WTC11 (cell line): ENCODE results near the gene TRAF3IP3. TPM values are rescaled to one million over a fixed set of nuclear protein-coding genes. Genes with fewer than 3 reads are reported as not detected.

Experiments used
- ATAC-seq: fragments of 200-7000 bp; cut with Tn5 transposase; 2 replicates; pipeline ENCODE4 v1.10.0; 2021; ENCODE audit warnings: mild to moderate bottlenecking, moderate library complexity
- CTCF ChIA-PET: fragments of 300-600 bp; sonication (Branson Sonifier 250); formaldehyde crosslinking; loops from one replicate; lab custom pipeline; 2021; ENCODE audit warnings: antibody characterized with exemption; lab: Charles Lee
- POLR2A ChIA-PET: fragments of 350-600 bp; sonication (Branson Sonifier 250); formaldehyde crosslinking; loops from one replicate; lab custom pipeline; 2021; ENCODE audit warnings: antibody characterized with exemption; lab: Charles Lee
- DNase-seq: peaks from one replicate; pipeline ENCODE4 v3.0.0; 2021; ENCODE audit warnings: low spot score
- H3K27ac Mint-ChIP-seq: 2 replicates; pipeline ENCODE4 v1.8.0; 2021; ENCODE audit warnings: mixed read lengths
- H3K27me3 Mint-ChIP-seq: 2 replicates; pipeline ENCODE4 v1.8.0; 2021; ENCODE audit warnings: low read depth, mild to moderate bottlenecking, moderate library complexity, mixed read lengths
- H3K36me3 Mint-ChIP-seq: 2 replicates; pipeline ENCODE4 v1.8.0; 2021; ENCODE audit warnings: mixed read lengths
- H3K4me1 Mint-ChIP-seq: 2 replicates; pipeline ENCODE4 v1.8.0; 2022; ENCODE audit warnings: mixed read lengths
- H3K4me3 Mint-ChIP-seq: 2 replicates; pipeline ENCODE4 v1.8.0; 2021; ENCODE audit warnings: mild to moderate bottlenecking, moderate library complexity, mixed read lengths
- H3K9me3 Mint-ChIP-seq: 2 replicates; pipeline ENCODE4 v1.8.0; 2021; ENCODE audit warnings: mixed read lengths
- AFF4 ChIP-seq: sonication (generic); formaldehyde crosslinking; IDR thresholded peaks from 2 replicates; pipeline ENCODE4 v1.8.1; 2023; ENCODE audit warnings: mild to moderate bottlenecking, missing genetic modification reagents, borderline replicate concordance
- ATF1 ChIP-seq: sonication (generic); formaldehyde crosslinking; IDR thresholded peaks from 2 replicates; pipeline ENCODE4 v1.8.1; 2023; ENCODE audit warnings: mild to moderate bottlenecking, moderate library complexity, missing genetic modification reagents
- CREB1 ChIP-seq: sonication (generic); formaldehyde crosslinking; IDR thresholded peaks from 2 replicates; pipeline ENCODE4 v1.8.0; 2023; ENCODE audit warnings: mild to moderate bottlenecking, missing genetic modification reagents
- ETV6 ChIP-seq: sonication (generic); formaldehyde crosslinking; IDR thresholded peaks from 2 replicates; pipeline ENCODE4 v1.8.1; 2022; ENCODE audit warnings: mild to moderate bottlenecking, missing genetic modification reagents
- GTF2I ChIP-seq: fragments of 250-450 bp; sonication (Bioruptor Pico); conservative IDR thresholded peaks from 2 replicates; pipeline ENCODE4 v1.4.0; 2021; ENCODE audit warnings: mild to moderate bottlenecking
- IRF1 ChIP-seq: sonication (generic); formaldehyde crosslinking; IDR thresholded peaks from 2 replicates; pipeline ENCODE4 v1.8.0; 2023; ENCODE audit warnings: missing genetic modification reagents
- MYBL2 ChIP-seq: sonication (generic); formaldehyde crosslinking; IDR thresholded peaks from 2 replicates; pipeline ENCODE4 v1.8.1; 2023; ENCODE audit warnings: mild to moderate bottlenecking, moderate library complexity, missing genetic modification reagents
- NR2C2 ChIP-seq: sonication (generic); formaldehyde crosslinking; IDR thresholded peaks from 2 replicates; pipeline ENCODE4 v1.8.0; 2022; ENCODE audit warnings: mild to moderate bottlenecking, missing genetic modification reagents
- PRDM15 ChIP-seq: sonication (generic); formaldehyde crosslinking; IDR thresholded peaks from 2 replicates; pipeline ENCODE4 v1.8.0; 2022; ENCODE audit warnings: missing genetic modification reagents
- PRRX2 ChIP-seq: fragments of 250-450 bp; sonication (Bioruptor Pico); IDR thresholded peaks from 2 replicates; pipeline ENCODE4 v1.8.0; 2021; ENCODE audit warnings: mild to moderate bottlenecking
- ZNF219 ChIP-seq: sonication (generic); formaldehyde crosslinking; IDR thresholded peaks from 2 replicates; pipeline ENCODE4 v1.8.0; 2023; ENCODE audit warnings: missing genetic modification reagents, mild to moderate bottlenecking, borderline replicate concordance
- ZNF232 ChIP-seq: sonication (generic); formaldehyde crosslinking; IDR thresholded peaks from 2 replicates; pipeline ENCODE4 v1.8.0; 2022; ENCODE audit warnings: mild to moderate bottlenecking, missing genetic modification reagents
- ZNF396 ChIP-seq: fragments of 250-450 bp; sonication (Bioruptor Pico); IDR thresholded peaks from 2 replicates; pipeline ENCODE4 v1.8.0; 2021; ENCODE audit warnings: mild to moderate bottlenecking, moderate library complexity, borderline replicate concordance
- total RNA-seq: library from RNA; stranded (reverse); gene quantifications from 3 replicates; pipeline ENCODE4 v1.2.3, GENCODE V29; 2021
- TF ChIP-seq, protein P1 (sequence below): sonication (generic); formaldehyde crosslinking; IDR thresholded peaks from 2 replicates; pipeline ENCODE4 v1.8.0; 2022; ENCODE audit warnings: mild to moderate bottlenecking, missing genetic modification reagents
- TF ChIP-seq, protein P2 (sequence below): sonication (generic); formaldehyde crosslinking; IDR thresholded peaks from 2 replicates; pipeline ENCODE4 v1.8.0; 2022; ENCODE audit warnings: mild to moderate bottlenecking, missing genetic modification reagents
- TF ChIP-seq, protein P3 (sequence below): fragments of 200-600 bp; IDR thresholded peaks from 2 replicates; pipeline ENCODE4 v1.8.0; 2022; ENCODE audit warnings: antibody characterized with exemption
- TF ChIP-seq, protein P4 (sequence below): sonication (generic); formaldehyde crosslinking; IDR thresholded peaks from 2 replicates; pipeline ENCODE4 v1.8.0; 2023; ENCODE audit warnings: missing genetic modification reagents, mild to moderate bottlenecking, borderline replicate concordance
- TF ChIP-seq, protein P5 (sequence below): sonication (generic); formaldehyde crosslinking; IDR thresholded peaks from 2 replicates; pipeline ENCODE4 v1.8.1; 2022; ENCODE audit warnings: missing genetic modification reagents, borderline replicate concordance

TRAF3IP3 gene
- total RNA-seq, 1 experiment from 2014 or later: 0.74 TPM

GRCh38 chr1:209805341-209805781 is 49.5 kb downstream of the TRAF3IP3 start:
- DNase-seq: peak; percentile 56
- CTCF ChIA-PET: interaction anchor here (1.0 to 2.2 kb wide), 9 partner anchors 10 to 569 kb away, joined by 3 to 20 read pairs (median 6); partner anchors contain the start of genes C1orf74 and UTP25
- H3K4me1 Mint-ChIP-seq: peaks cover 13% of the 10 kb centered on the region
- H3K27me3 Mint-ChIP-seq: no peaks in the 10 kb centered on the region; the same call in none of the 2 replicates
- H3K4me3 Mint-ChIP-seq: peak overlapping the region; percentile 98
- H3K27ac Mint-ChIP-seq: peak overlapping the region; percentile 92; the same call in 1 of the 2 replicates
- H3K36me3 Mint-ChIP-seq: no peaks in the 10 kb centered on the region
- H3K9me3 Mint-ChIP-seq: no peaks in the 10 kb centered on the region
- POLR2A ChIA-PET: interaction anchor here (0.6 to 1.7 kb wide), 6 partner anchors 10 to 1494 kb away, joined by 3 to 10 read pairs (median 4); partner anchors contain the start of genes C1orf74 and UTP25
- ATAC-seq: peak; percentile 73
- TF ChIP-seq PRDM15 (CRISPR knock-in tag) (no peak), ETV6 (no peak), AFF4 (CRISPR knock-in tag) (no peak), IRF1 (CRISPR knock-in tag) (no peak), ZNF219 (CRISPR knock-in tag) (no peak), ZNF232 (CRISPR knock-in tag) (no peak), ZNF396 (no peak), GTF2I (no peak), CREB1 (CRISPR knock-in tag) (no peak), MYBL2 (CRISPR knock-in tag) (no peak), NR2C2 (CRISPR knock-in tag) (no peak), PRRX2 (no peak), ATF1 (CRISPR knock-in tag) (no peak)
- TF ChIP-seq, protein P1, sequence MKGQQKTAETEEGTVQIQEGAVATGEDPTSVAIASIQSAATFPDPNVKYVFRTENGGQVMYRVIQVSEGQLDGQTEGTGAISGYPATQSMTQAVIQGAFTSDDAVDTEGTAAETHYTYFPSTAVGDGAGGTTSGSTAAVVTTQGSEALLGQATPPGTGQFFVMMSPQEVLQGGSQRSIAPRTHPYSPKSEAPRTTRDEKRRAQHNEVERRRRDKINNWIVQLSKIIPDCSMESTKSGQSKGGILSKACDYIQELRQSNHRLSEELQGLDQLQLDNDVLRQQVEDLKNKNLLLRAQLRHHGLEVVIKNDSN (CRISPR knock-in tag): no peak
- TF ChIP-seq, protein P2, sequence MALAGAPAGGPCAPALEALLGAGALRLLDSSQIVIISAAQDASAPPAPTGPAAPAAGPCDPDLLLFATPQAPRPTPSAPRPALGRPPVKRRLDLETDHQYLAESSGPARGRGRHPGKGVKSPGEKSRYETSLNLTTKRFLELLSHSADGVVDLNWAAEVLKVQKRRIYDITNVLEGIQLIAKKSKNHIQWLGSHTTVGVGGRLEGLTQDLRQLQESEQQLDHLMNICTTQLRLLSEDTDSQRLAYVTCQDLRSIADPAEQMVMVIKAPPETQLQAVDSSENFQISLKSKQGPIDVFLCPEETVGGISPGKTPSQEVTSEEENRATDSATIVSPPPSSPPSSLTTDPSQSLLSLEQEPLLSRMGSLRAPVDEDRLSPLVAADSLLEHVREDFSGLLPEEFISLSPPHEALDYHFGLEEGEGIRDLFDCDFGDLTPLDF (CRISPR knock-in tag): no peak
- TF ChIP-seq, protein P3, sequence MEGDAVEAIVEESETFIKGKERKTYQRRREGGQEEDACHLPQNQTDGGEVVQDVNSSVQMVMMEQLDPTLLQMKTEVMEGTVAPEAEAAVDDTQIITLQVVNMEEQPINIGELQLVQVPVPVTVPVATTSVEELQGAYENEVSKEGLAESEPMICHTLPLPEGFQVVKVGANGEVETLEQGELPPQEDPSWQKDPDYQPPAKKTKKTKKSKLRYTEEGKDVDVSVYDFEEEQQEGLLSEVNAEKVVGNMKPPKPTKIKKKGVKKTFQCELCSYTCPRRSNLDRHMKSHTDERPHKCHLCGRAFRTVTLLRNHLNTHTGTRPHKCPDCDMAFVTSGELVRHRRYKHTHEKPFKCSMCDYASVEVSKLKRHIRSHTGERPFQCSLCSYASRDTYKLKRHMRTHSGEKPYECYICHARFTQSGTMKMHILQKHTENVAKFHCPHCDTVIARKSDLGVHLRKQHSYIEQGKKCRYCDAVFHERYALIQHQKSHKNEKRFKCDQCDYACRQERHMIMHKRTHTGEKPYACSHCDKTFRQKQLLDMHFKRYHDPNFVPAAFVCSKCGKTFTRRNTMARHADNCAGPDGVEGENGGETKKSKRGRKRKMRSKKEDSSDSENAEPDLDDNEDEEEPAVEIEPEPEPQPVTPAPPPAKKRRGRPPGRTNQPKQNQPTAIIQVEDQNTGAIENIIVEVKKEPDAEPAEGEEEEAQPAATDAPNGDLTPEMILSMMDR: no peak
- TF ChIP-seq, protein P4, sequence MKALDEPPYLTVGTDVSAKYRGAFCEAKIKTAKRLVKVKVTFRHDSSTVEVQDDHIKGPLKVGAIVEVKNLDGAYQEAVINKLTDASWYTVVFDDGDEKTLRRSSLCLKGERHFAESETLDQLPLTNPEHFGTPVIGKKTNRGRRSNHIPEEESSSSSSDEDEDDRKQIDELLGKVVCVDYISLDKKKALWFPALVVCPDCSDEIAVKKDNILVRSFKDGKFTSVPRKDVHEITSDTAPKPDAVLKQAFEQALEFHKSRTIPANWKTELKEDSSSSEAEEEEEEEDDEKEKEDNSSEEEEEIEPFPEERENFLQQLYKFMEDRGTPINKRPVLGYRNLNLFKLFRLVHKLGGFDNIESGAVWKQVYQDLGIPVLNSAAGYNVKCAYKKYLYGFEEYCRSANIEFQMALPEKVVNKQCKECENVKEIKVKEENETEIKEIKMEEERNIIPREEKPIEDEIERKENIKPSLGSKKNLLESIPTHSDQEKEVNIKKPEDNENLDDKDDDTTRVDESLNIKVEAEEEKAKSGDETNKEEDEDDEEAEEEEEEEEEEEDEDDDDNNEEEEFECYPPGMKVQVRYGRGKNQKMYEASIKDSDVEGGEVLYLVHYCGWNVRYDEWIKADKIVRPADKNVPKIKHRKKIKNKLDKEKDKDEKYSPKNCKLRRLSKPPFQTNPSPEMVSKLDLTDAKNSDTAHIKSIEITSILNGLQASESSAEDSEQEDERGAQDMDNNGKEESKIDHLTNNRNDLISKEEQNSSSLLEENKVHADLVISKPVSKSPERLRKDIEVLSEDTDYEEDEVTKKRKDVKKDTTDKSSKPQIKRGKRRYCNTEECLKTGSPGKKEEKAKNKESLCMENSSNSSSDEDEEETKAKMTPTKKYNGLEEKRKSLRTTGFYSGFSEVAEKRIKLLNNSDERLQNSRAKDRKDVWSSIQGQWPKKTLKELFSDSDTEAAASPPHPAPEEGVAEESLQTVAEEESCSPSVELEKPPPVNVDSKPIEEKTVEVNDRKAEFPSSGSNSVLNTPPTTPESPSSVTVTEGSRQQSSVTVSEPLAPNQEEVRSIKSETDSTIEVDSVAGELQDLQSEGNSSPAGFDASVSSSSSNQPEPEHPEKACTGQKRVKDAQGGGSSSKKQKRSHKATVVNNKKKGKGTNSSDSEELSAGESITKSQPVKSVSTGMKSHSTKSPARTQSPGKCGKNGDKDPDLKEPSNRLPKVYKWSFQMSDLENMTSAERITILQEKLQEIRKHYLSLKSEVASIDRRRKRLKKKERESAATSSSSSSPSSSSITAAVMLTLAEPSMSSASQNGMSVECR (CRISPR knock-in tag): no peak
- TF ChIP-seq, protein P5, sequence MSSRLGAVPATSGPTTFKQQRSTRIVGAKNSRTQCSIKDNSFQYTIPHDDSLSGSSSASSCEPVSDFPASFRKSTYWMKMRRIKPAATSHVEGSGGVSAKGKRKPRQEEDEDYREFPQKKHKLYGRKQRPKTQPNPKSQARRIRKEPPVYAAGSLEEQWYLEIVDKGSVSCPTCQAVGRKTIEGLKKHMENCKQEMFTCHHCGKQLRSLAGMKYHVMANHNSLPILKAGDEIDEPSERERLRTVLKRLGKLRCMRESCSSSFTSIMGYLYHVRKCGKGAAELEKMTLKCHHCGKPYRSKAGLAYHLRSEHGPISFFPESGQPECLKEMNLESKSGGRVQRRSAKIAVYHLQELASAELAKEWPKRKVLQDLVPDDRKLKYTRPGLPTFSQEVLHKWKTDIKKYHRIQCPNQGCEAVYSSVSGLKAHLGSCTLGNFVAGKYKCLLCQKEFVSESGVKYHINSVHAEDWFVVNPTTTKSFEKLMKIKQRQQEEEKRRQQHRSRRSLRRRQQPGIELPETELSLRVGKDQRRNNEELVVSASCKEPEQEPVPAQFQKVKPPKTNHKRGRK (CRISPR knock-in tag): no peak
